Measurements from ENCODE around the gene GLG1.
"Not testable (repeated sequence)": the region's sequence is repeated elsewhere in the genome, so short reads cannot be mapped to it uniquely, and the experiment has no call there.

GLG1 gene

DNA sequence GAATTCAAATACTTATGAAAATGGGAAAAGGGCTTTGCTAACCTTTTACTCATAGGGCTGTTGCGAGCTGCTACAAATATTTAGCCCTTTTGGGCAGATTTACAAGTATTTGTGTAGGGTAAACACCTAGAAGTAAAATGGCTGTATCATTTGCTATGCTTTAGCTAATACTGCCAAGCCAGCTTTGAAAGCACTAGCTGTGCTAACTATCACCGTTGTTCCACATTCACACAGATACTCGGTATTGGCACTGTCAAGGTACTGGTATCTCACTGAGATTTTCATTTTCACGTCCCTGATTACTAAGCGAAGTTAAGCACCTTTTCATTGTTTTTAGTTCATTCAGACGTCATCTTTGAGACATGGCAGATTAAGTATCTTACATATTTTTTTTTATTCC, 84.8 kb downstream of the GLG1 start:
- H3K9me2 ChIP-seq (replicated peaks; ENCODE audit: control insufficient read depth, low read length), result no peaks in the 10 kb centered on the region
- no peaks in the 10 kb centered on the region for H4K20me1 ChIP-seq (ENCODE audit: control insufficient read depth, insufficient read depth, low read depth, low read length)
- no peak overlapping the region for H3K4me3 ChIP-seq (ENCODE audit: low read length)
- H3K36me3 ChIP-seq (ENCODE audit: control insufficient read depth, low read length), result peaks cover 4% of the 10 kb centered on the region; the same call in 1 of the 2 replicates
- TF ChIP-seq, protein P1, sequence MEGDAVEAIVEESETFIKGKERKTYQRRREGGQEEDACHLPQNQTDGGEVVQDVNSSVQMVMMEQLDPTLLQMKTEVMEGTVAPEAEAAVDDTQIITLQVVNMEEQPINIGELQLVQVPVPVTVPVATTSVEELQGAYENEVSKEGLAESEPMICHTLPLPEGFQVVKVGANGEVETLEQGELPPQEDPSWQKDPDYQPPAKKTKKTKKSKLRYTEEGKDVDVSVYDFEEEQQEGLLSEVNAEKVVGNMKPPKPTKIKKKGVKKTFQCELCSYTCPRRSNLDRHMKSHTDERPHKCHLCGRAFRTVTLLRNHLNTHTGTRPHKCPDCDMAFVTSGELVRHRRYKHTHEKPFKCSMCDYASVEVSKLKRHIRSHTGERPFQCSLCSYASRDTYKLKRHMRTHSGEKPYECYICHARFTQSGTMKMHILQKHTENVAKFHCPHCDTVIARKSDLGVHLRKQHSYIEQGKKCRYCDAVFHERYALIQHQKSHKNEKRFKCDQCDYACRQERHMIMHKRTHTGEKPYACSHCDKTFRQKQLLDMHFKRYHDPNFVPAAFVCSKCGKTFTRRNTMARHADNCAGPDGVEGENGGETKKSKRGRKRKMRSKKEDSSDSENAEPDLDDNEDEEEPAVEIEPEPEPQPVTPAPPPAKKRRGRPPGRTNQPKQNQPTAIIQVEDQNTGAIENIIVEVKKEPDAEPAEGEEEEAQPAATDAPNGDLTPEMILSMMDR (IDR thresholded peaks at IDR 0.05; ENCODE audit: low read depth, low read length, poor library complexity, severe bottlenecking), result no peak
- no peak for TF ChIP-seq EZH2phosphoT487 (IDR thresholded peaks at IDR 0.05; ENCODE audit: borderline replicate concordance, low read length)
- no peaks in the 10 kb centered on the region for H3K9me3 ChIP-seq (ENCODE audit: control insufficient read depth, insufficient read depth, low read length)
- no peaks in the 10 kb centered on the region for H3K4me1 ChIP-seq (ENCODE audit: control insufficient read depth, low read length)
- no peak overlapping the region for H3K4me2 ChIP-seq (ENCODE audit: low read length)
- no peaks in the 10 kb centered on the region for H3K27me3 ChIP-seq (ENCODE audit: control insufficient read depth, low read length)
- no peaks in the 10 kb centered on the region for H3F3A ChIP-seq (ENCODE audit: control insufficient read depth, insufficient read depth)
- H3K27ac ChIP-seq (ENCODE audit: low read depth, low read length), result no peak overlapping the region
- H3K79me2 ChIP-seq (ENCODE audit: control insufficient read depth, low read length), result peaks cover 4% of the 10 kb centered on the region

DNA sequence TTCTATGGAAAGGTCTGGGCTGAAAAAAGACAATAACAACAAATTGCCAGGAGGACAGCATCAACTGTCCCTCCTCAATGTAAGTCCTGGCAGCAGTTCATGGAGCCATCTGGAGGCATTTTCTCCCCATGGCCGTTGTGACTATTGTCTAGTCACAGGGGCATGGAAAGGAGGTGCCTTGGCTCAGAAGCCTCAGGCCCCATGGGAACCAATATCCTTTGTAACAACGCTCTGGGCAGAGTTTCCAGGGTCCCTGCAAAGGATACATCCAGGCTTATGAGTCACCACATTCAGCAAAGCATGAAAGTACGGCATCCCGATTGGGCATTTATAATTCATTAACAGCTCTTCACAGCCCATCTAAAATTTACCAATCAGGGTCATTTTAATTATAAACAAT, 85.2 kb downstream of the GLG1 start:
- no peaks in the 10 kb centered on the region for H3K27me3 ChIP-seq (ENCODE audit: control insufficient read depth, low read length)
- no peaks in the 10 kb centered on the region for H3K9me2 ChIP-seq (replicated peaks; ENCODE audit: control insufficient read depth, low read length)
- peaks cover 4% of the 10 kb centered on the region; the same call in 1 of the 2 replicates for H3K36me3 ChIP-seq (ENCODE audit: control insufficient read depth, low read length)
- H3K27ac ChIP-seq (ENCODE audit: low read depth, low read length), result no peak overlapping the region
- no peak overlapping the region for H3K4me3 ChIP-seq (ENCODE audit: low read length)
- H3K79me2 ChIP-seq (ENCODE audit: control insufficient read depth, low read length), result peaks cover 4% of the 10 kb centered on the region
- TF ChIP-seq EZH2phosphoT487 (IDR thresholded peaks at IDR 0.05; ENCODE audit: borderline replicate concordance, low read length), result no peak
- TF ChIP-seq, protein P1 (IDR thresholded peaks at IDR 0.05; ENCODE audit: low read depth, low read length, poor library complexity, severe bottlenecking), result no peak
- no peaks in the 10 kb centered on the region for H3K4me1 ChIP-seq (ENCODE audit: control insufficient read depth, low read length)
- H3K4me2 ChIP-seq (ENCODE audit: low read length), result no peak overlapping the region
- H3F3A ChIP-seq (ENCODE audit: control insufficient read depth, insufficient read depth), result no peaks in the 10 kb centered on the region
- no peaks in the 10 kb centered on the region for H4K20me1 ChIP-seq (ENCODE audit: control insufficient read depth, insufficient read depth, low read depth, low read length)
- H3K9me3 ChIP-seq (ENCODE audit: control insufficient read depth, insufficient read depth, low read length), result no peaks in the 10 kb centered on the region

DNA sequence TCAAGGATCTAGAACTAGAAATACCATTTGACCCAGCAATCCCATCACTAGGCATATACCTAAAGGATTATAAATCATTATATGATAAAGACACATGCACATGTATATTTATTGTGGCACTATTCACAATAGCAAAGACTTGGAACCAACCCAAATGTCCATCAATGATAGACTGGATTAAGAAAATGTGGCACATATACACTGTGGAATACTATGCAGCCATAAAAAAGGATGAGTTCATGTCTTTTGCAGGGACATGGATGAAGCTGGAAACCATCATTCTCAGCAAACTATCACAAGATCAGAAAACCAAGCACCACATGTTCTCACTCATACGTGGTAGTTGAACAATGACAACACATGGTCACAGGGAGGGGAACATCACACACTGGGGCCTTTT, 88.0 kb downstream of the GLG1 start:
- H3K36me3 ChIP-seq (ENCODE audit: control insufficient read depth, low read length); H3F3A ChIP-seq (ENCODE audit: control insufficient read depth, insufficient read depth); H4K20me1 ChIP-seq (ENCODE audit: control insufficient read depth, insufficient read depth, low read depth, low read length); H3K4me1 ChIP-seq (ENCODE audit: control insufficient read depth, low read length); H3K9me3 ChIP-seq (ENCODE audit: control insufficient read depth, insufficient read depth, low read length); H3K27ac ChIP-seq (ENCODE audit: low read depth, low read length); H3K79me2 ChIP-seq (ENCODE audit: control insufficient read depth, low read length); H3K4me2 ChIP-seq (ENCODE audit: low read length); H3K27me3 ChIP-seq (ENCODE audit: control insufficient read depth, low read length); H3K9me2 ChIP-seq (replicated peaks; ENCODE audit: control insufficient read depth, low read length); H3K4me3 ChIP-seq (ENCODE audit: low read length): not testable (repeated sequence)

DNA sequence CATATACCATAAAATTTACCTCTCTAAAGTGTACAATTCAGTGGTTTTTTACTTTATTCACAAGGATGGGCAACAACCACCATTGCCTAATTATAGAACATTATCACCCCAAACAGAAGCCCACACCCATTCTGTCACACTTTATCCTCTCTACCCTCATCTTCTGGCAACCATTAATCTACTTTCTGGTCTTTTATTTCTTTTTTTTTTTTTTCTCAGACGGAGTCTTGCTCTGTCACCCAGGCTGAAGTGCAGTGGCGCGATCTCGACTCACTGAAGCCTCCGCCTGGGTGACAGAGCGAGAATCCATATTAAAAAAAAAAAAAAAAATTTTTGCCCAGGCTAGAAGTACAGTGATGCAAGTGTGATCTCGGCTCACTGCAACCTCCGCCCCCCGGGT, 95.0 kb downstream of the GLG1 start:
- H3F3A ChIP-seq (ENCODE audit: control insufficient read depth, insufficient read depth), result no peaks in the 10 kb centered on the region
- H3K4me1 ChIP-seq (ENCODE audit: control insufficient read depth, low read length), result no peaks in the 10 kb centered on the region
- H3K9me3 ChIP-seq (ENCODE audit: control insufficient read depth, insufficient read depth, low read length), result no peaks in the 10 kb centered on the region
- no peak overlapping the region for H3K4me2 ChIP-seq (ENCODE audit: low read length)
- H3K27ac ChIP-seq (ENCODE audit: low read depth, low read length), result no peak overlapping the region
- H3K9me2 ChIP-seq (replicated peaks; ENCODE audit: control insufficient read depth, low read length), result no peaks in the 10 kb centered on the region
- H3K27me3 ChIP-seq (ENCODE audit: control insufficient read depth, low read length), result no peaks in the 10 kb centered on the region
- H4K20me1 ChIP-seq (ENCODE audit: control insufficient read depth, insufficient read depth, low read depth, low read length), result no peaks in the 10 kb centered on the region
- no peaks in the 10 kb centered on the region; the same call in 1 of the 2 replicates for H3K36me3 ChIP-seq (ENCODE audit: control insufficient read depth, low read length)
- H3K79me2 ChIP-seq (ENCODE audit: control insufficient read depth, low read length), result no peaks in the 10 kb centered on the region
- TF ChIP-seq EZH2phosphoT487 (IDR thresholded peaks at IDR 0.05; ENCODE audit: borderline replicate concordance, low read length), result no peak
- TF ChIP-seq, protein P1 (IDR thresholded peaks at IDR 0.05; ENCODE audit: low read depth, low read length, poor library complexity, severe bottlenecking), result no peak
- H3K4me3 ChIP-seq (ENCODE audit: low read length), result no peak overlapping the region

Measured in DOHH2 (cell line).